ENCODE measurements around the gene ISYNA1. TPM values are rescaled to one million over a fixed set of nuclear protein-coding genes. Genes with fewer than 3 reads are reported as not detected.
A peak's percentile ranks its signal among the peaks of the same experiment; 100 is the strongest.

Gene ISYNA1
- total and polyA plus RNA-seq, 2 of the 13 experiments (the other 11 are each of a cell fraction or from before 2014, with no cell fraction given): 29.6 to 48.5 TPM

DNA sequence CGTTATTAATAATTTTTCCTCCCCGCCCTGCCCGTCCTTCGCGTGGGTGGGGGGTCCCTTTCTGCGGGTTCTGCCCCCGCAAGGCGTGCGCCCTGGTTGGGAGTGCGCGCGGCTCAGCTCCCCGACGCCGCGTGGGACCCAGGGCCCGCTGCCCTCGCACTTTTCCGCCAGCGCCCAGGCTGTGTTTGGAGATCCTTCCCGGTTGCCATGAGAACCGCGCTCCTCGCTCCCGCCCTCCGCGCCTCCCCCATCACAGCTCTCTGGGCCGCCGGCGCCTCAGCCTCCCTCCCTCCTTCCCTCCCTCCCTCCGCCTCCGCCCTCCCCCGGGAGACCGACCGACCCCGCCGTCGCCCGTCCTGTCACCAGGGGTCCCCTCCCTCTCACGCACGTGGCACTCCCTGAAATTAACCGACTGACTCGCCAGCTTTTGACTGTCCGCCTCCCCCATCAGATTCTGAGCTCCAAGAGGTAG is 21.1 kb downstream of the ISYNA1 start (continued):
- TF ChIP-seq, protein P1, sequence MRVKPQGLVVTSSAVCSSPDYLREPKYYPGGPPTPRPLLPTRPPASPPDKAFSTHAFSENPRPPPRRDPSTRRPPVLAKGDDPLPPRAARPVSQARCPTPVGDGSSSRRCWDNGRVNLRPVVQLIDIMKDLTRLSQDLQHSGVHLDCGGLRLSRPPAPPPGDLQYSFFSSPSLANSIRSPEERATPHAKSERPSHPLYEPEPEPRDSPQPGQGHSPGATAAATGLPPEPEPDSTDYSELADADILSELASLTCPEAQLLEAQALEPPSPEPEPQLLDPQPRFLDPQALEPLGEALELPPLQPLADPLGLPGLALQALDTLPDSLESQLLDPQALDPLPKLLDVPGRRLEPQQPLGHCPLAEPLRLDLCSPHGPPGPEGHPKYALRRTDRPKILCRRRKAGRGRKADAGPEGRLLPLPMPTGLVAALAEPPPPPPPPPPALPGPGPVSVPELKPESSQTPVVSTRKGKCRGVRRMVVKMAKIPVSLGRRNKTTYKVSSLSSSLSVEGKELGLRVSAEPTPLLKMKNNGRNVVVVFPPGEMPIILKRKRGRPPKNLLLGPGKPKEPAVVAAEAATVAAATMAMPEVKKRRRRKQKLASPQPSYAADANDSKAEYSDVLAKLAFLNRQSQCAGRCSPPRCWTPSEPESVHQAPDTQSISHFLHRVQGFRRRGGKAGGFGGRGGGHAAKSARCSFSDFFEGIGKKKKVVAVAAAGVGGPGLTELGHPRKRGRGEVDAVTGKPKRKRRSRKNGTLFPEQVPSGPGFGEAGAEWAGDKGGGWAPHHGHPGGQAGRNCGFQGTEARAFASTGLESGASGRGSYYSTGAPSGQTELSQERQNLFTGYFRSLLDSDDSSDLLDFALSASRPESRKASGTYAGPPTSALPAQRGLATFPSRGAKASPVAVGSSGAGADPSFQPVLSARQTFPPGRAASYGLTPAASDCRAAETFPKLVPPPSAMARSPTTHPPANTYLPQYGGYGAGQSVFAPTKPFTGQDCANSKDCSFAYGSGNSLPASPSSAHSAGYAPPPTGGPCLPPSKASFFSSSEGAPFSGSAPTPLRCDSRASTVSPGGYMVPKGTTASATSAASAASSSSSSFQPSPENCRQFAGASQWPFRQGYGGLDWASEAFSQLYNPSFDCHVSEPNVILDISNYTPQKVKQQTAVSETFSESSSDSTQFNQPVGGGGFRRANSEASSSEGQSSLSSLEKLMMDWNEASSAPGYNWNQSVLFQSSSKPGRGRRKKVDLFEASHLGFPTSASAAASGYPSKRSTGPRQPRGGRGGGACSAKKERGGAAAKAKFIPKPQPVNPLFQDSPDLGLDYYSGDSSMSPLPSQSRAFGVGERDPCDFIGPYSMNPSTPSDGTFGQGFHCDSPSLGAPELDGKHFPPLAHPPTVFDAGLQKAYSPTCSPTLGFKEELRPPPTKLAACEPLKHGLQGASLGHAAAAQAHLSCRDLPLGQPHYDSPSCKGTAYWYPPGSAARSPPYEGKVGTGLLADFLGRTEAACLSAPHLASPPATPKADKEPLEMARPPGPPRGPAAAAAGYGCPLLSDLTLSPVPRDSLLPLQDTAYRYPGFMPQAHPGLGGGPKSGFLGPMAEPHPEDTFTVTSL (CRISPR knock-in tag; IDR thresholded peaks at IDR 0.05; ENCODE audit: borderline replicate concordance): no peak
- TF ChIP-seq ZNF749 (CRISPR knock-in tag; IDR thresholded peaks at IDR 0.05; ENCODE audit: borderline replicate concordance) (no peak), ZNF10 (CRISPR knock-in tag; IDR thresholded peaks at IDR 0.05; ENCODE audit: borderline replicate concordance, low read depth) (no peak), ZNF468 (CRISPR knock-in tag; IDR thresholded peaks at IDR 0.05) (no peak), IRF2 (CRISPR knock-in tag; IDR thresholded peaks at IDR 0.05) (no peak), ZNF577 (CRISPR knock-in tag; IDR thresholded peaks at IDR 0.05; ENCODE audit: borderline replicate concordance, low read depth) (no peak), ZSCAN30 (CRISPR knock-in tag; IDR thresholded peaks at IDR 0.05) (no peak), ZNF383 (CRISPR knock-in tag; IDR thresholded peaks at IDR 0.05; ENCODE audit: borderline replicate concordance) (no peak), PCBP1 (IDR thresholded peaks at IDR 0.05; ENCODE audit: borderline replicate concordance, low read depth, low read length) (peak; percentile 89; the same call in 1 of the 2 replicates), KAT7 (CRISPR knock-in tag; IDR thresholded peaks at IDR 0.05; ENCODE audit: borderline replicate concordance) (no peak), CCDC6 (CRISPR knock-in tag; IDR thresholded peaks at IDR 0.05) (no peak), CENPX (CRISPR knock-in tag; IDR thresholded peaks at IDR 0.05) (no peak)
- TF ChIP-seq, protein P2, sequence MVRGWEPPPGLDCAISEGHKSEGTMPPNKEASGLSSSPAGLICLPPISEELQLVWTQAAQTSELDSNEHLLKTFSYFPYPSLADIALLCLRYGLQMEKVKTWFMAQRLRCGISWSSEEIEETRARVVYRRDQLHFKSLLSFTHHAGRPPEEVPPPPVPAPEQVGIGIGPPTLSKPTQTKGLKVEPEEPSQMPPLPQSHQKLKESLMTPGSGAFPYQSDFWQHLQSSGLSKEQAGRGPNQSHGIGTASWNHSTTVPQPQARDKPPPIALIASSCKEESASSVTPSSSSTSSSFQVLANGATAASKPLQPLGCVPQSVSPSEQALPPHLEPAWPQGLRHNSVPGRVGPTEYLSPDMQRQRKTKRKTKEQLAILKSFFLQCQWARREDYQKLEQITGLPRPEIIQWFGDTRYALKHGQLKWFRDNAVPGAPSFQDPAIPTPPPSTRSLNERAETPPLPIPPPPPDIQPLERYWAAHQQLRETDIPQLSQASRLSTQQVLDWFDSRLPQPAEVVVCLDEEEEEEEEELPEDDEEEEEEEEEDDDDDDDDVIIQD (CRISPR knock-in tag; IDR thresholded peaks at IDR 0.05; ENCODE audit: low read depth): no peak
- TF ChIP-seq, protein P3, sequence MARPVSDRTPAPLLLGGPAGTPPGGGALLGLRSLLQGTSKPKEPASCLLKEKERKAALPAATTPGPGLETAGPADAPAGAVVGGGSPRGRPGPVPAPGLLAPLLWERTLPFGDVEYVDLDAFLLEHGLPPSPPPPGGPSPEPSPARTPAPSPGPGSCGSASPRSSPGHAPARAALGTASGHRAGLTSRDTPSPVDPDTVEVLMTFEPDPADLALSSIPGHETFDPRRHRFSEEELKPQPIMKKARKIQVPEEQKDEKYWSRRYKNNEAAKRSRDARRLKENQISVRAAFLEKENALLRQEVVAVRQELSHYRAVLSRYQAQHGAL (CRISPR knock-in tag; IDR thresholded peaks at IDR 0.05; ENCODE audit: not compliant biosample characterization): no peak
- TF ChIP-seq, protein P4, sequence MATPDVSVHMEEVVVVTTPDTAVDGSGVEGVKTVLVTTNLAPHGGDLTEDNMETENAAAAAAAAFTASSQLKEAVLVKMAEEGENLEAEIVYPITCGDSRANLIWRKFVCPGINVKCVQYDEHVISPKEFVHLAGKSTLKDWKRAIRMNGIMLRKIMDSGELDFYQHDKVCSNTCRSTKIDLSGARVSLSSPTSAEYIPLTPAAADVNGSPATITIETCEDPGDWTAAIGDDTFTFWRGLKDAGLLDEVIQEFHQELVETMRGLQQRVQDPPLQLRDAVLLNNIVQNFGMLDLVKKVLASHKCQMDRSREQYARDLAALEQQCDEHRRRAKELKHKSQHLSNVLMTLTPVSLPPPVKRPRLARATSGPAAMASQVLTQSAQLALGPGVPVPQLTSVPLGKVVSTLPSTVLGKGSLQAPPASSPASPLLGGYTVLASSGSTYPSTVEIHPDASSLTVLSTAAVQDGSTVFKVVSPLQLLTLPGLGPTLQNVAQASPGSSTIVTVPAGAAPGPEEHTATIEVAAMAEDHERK (CRISPR knock-in tag; IDR thresholded peaks at IDR 0.05; ENCODE audit: low read depth): no peak
- TF ChIP-seq, protein P5, sequence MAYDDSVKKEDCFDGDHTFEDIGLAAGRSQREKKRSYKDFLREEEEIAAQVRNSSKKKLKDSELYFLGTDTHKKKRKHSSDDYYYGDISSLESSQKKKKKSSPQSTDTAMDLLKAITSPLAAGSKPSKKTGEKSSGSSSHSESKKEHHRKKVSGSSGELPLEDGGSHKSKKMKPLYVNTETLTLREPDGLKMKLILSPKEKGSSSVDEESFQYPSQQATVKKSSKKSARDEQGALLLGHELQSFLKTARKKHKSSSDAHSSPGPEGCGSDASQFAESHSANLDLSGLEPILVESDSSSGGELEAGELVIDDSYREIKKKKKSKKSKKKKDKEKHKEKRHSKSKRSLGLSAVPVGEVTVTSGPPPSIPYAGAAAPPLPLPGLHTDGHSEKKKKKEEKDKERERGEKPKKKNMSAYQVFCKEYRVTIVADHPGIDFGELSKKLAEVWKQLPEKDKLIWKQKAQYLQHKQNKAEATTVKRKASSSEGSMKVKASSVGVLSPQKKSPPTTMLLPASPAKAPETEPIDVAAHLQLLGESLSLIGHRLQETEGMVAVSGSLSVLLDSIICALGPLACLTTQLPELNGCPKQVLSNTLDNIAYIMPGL (CRISPR knock-in tag; IDR thresholded peaks at IDR 0.05; ENCODE audit: borderline replicate concordance in 1 of 2, low read depth in 1 of 2): no peak
